Right atrium auricular region (tissue), 2 donors: ENCODE results near the gene IL17RD. TPM values are rescaled to one million over a fixed set of nuclear protein-coding genes. Genes with fewer than 3 reads are reported as not detected.

Experiments used
- DNase-seq: peaks from one replicate; pipeline ENCODE4 v3.0.0-alpha.2; 2019; ENCODE audit warnings: low spot score
- H3K27ac ChIP-seq, 2 donors: fragments of 200-600 bp; sonication (generic); 1 replicate in 1 of 2; 2 replicates in 1 of 2; pipeline ENCODE4 v1.5.1; 2016 to 2019
- H3K27me3 ChIP-seq, 2 donors: fragments of 200-600 bp; sonication (generic); one replicate each; pipeline versions ENCODE4 v1.5.1 to v1.6.0; 2017 to 2019
- H3K36me3 ChIP-seq: fragments of 200-600 bp; sonication (generic); one replicate; pipeline ENCODE4 v1.5.1; 2016
- H3K4me1 ChIP-seq, 2 donors: fragments of 200-600 bp; sonication (generic); one replicate each; pipeline versions ENCODE4 v1.5.1 to v1.6.0; 2017 to 2019
- H3K4me3 ChIP-seq, 2 donors: fragments of 200-600 bp; sonication (generic); 1 replicate in 1 of 2; 2 replicates in 1 of 2; pipeline ENCODE4 v1.5.1; 2017 to 2019; ENCODE audit warnings: mild to moderate bottlenecking in 1 of 2, moderate library complexity in 1 of 2
- H3K9me3 ChIP-seq, 2 donors: fragments of 200-600 bp; sonication (generic); one replicate each; pipeline ENCODE4 v1.5.1; 2019
- CTCF ChIP-seq, 2 donors: fragments of 200-600 bp; sonication (generic); IDR thresholded peaks; one replicate each; pipeline ENCODE4 v1.5.1; 2019; ENCODE audit warnings: antibody characterized with exemption in 2 of 2
- total RNA-seq, 2 donors: library from RNA; depleted of rRNA; stranded (reverse); fragments of >200 nt; gene quantifications; one replicate each; pipeline ENCODE4 v1.1.0, GENCODE V29; 2016

IL17RD gene
- total RNA-seq, 2 donors from 2014 or later: 2.1 to 2.8 TPM

GRCh38 chr3:57078635-57079473, 86.3 kb downstream of the IL17RD start:
- no peak for TF ChIP-seq CTCF (IDR thresholded peaks at IDR 0.05)
- peak overlapping the region; percentile 52 to 71 for H3K4me3 ChIP-seq
- no peaks in the 10 kb centered on the region for H3K27me3 ChIP-seq
- H3K36me3 ChIP-seq: no peaks in the 10 kb centered on the region
- peak overlapping the region; percentile 46 to 58 for H3K27ac ChIP-seq
- H3K4me1 ChIP-seq: peaks cover 0 to 9% of the 10 kb centered on the region in 2 donors
- H3K9me3 ChIP-seq: no peaks in the 10 kb centered on the region
- no peak for DNase-seq

GRCh38 chr3:57078344-57078634, 86.9 kb downstream of the IL17RD start:
- Histone ChIP-seq H3K27ac (peak overlapping the region; percentile 46 to 58), H3K36me3 (no peaks in the 10 kb centered on the region), H3K4me1 (peaks cover 0 to 9% of the 10 kb centered on the region in 2 donors), H3K27me3 (no peaks in the 10 kb centered on the region), H3K9me3 (no peaks in the 10 kb centered on the region), H3K4me3 (peak overlapping the region; percentile 52 to 71)
- peak; percentile 72 for DNase-seq
- no peak for TF ChIP-seq CTCF (IDR thresholded peaks at IDR 0.05)

GRCh38 chr3:57077630-57078343, 87.4 kb downstream of the IL17RD start:
- H3K27ac ChIP-seq: peak overlapping the region in 1 of 2 donors; percentile 58
- H3K9me3 ChIP-seq: no peaks in the 10 kb centered on the region
- peak overlapping the region; percentile 52 to 71 for H3K4me3 ChIP-seq
- H3K4me1 ChIP-seq: peaks cover 0 to 9% of the 10 kb centered on the region in 2 donors
- no peak for TF ChIP-seq CTCF (IDR thresholded peaks at IDR 0.05)
- H3K36me3 ChIP-seq: no peaks in the 10 kb centered on the region
- no peaks in the 10 kb centered on the region for H3K27me3 ChIP-seq
- DNase-seq: no peak

GRCh38 chr3:57076422-57076951, 88.7 kb downstream of the IL17RD start:
- Histone ChIP-seq H3K4me3 (no peak overlapping the region), H3K4me1 (peaks cover 0 to 9% of the 10 kb centered on the region in 2 donors), H3K27me3 (no peaks in the 10 kb centered on the region), H3K9me3 (no peaks in the 10 kb centered on the region), H3K27ac (no peak overlapping the region), H3K36me3 (no peaks in the 10 kb centered on the region)
- TF ChIP-seq CTCF (IDR thresholded peaks at IDR 0.05): no peak
- DNase-seq: no peak

- Histone ChIP-seq H3K27me3 (no peaks in the 10 kb centered on the region), H3K27ac (no peak overlapping the region), H3K9me3 (no peaks in the 10 kb centered on the region), H3K4me3 (no peak overlapping the region), H3K4me1 (peaks cover 0 to 15% of the 10 kb centered on the region in 2 donors), H3K36me3 (no peaks in the 10 kb centered on the region)
- no peak for DNase-seq
- TF ChIP-seq CTCF (IDR thresholded peaks at IDR 0.05): no peak
These were observed 91.0 kb downstream of the IL17RD start for GRCh38 chr3:57074135-57074534.
